ENCODE results near the gene DNAH6.

DNA sequence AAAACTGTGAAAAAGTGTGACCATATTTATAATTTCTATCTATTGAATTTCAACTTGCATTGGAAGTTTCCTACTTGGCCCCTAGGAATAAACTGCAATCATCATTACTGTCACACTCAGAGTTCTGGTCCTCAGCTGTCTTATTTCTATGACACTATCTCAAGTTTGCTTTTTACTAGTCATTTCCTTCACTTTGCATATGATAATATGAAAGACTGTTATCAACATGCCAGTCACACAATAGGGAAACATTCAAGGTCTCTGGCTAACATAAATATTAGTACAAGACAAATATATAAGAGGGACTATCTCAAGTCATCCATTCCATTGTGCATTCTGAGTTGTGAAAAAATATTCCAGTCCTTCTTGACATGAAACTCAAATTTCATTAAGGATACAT, 28.7 kb downstream of the DNAH6 start:
- TF ChIP-seq YY1 (IDR thresholded peaks at IDR 0.05; ENCODE audit: extremely low read depth, insufficient replicate concordance, low read depth, low read length) (no peak), POLR2A (IDR thresholded peaks at IDR 0.05; ENCODE audit: borderline replicate concordance, extremely low read depth, insufficient read depth, insufficient read length) (no peak), POLR2AphosphoS5 (IDR thresholded peaks at IDR 0.05; ENCODE audit: low read depth, low read length) (no peak), JUND (IDR thresholded peaks at IDR 0.05) (no peak), EZH2 (IDR thresholded peaks at IDR 0.05) (no peak), SRF (IDR thresholded peaks at IDR 0.05; ENCODE audit: low read depth) (no peak), SP1 (IDR thresholded peaks at IDR 0.05; ENCODE audit: low read depth) (no peak), FOSL1 (IDR thresholded peaks at IDR 0.05; ENCODE audit: low read depth) (no peak), RAD21 (IDR thresholded peaks at IDR 0.05; ENCODE audit: low read depth) (no peak)
- TF ChIP-seq, protein P1, sequence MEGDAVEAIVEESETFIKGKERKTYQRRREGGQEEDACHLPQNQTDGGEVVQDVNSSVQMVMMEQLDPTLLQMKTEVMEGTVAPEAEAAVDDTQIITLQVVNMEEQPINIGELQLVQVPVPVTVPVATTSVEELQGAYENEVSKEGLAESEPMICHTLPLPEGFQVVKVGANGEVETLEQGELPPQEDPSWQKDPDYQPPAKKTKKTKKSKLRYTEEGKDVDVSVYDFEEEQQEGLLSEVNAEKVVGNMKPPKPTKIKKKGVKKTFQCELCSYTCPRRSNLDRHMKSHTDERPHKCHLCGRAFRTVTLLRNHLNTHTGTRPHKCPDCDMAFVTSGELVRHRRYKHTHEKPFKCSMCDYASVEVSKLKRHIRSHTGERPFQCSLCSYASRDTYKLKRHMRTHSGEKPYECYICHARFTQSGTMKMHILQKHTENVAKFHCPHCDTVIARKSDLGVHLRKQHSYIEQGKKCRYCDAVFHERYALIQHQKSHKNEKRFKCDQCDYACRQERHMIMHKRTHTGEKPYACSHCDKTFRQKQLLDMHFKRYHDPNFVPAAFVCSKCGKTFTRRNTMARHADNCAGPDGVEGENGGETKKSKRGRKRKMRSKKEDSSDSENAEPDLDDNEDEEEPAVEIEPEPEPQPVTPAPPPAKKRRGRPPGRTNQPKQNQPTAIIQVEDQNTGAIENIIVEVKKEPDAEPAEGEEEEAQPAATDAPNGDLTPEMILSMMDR (IDR thresholded peaks at IDR 0.05 in 2 of 3, conservative IDR thresholded peaks at IDR 0.05 in 1 of 3; ENCODE audit: borderline replicate concordance in 1 of 3, insufficient read depth in 1 of 3, low read depth in 2 of 3, low read length in 2 of 3) = no peak
- TF ChIP-seq, protein P2, sequence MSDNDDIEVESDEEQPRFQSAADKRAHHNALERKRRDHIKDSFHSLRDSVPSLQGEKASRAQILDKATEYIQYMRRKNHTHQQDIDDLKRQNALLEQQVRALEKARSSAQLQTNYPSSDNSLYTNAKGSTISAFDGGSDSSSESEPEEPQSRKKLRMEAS (IDR thresholded peaks at IDR 0.05) = no peak
- TF ChIP-seq, protein P3, sequence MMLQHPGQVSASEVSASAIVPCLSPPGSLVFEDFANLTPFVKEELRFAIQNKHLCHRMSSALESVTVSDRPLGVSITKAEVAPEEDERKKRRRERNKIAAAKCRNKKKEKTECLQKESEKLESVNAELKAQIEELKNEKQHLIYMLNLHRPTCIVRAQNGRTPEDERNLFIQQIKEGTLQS (IDR thresholded peaks at IDR 0.05) = no peak
